H9 (cell line): Measurements from ENCODE around the gene SMNDC1. TPM values are rescaled to one million over a fixed set of nuclear protein-coding genes. Genes with fewer than 3 reads are reported as not detected.

Source experiments
- DNase-seq: peaks from one replicate; pipeline ENCODE4 v3.0.0-alpha.2; 2017
- H2AFZ ChIP-seq: one replicate; pipeline ENCODE4 v1.6.1; 2013; ENCODE audit warnings: mild to moderate bottlenecking, low read length, control low read depth, moderate library complexity
- H2AK5ac ChIP-seq: 2 replicates; pipeline ENCODE4 v1.6.1; 2013; ENCODE audit warnings: low read length, control low read depth, mixed read lengths; ENCODE audit not compliant: insufficient read length
- H2BK120ac ChIP-seq: one replicate; pipeline ENCODE4 v1.6.1; 2013; ENCODE audit warnings: low read depth, mild to moderate bottlenecking, low read length, control low read depth, inconsistent platforms; ENCODE audit not compliant: poor library complexity, severe bottlenecking
- H2BK12ac ChIP-seq: 2 replicates; pipeline ENCODE4 v1.6.1; 2013; ENCODE audit warnings: low read length, control low read depth, mixed read lengths, low read depth; ENCODE audit not compliant: insufficient read length
- H2BK15ac ChIP-seq: 2 replicates; pipeline ENCODE4 v1.6.1; 2013; ENCODE audit warnings: low read depth, low read length, control low read depth
- H2BK20ac ChIP-seq: one replicate; pipeline ENCODE4 v1.6.1; 2013; ENCODE audit warnings: low read depth, mild to moderate bottlenecking, low read length, control low read depth, inconsistent platforms; ENCODE audit not compliant: poor library complexity, severe bottlenecking
- H2BK5ac ChIP-seq: 2 replicates; pipeline ENCODE4 v1.6.1; 2013; ENCODE audit warnings: low read length, control low read depth, mixed read lengths; ENCODE audit not compliant: insufficient read length
- H3K14ac ChIP-seq: 2 replicates; pipeline ENCODE4 v1.6.1; 2013; ENCODE audit warnings: low read length, control low read depth; ENCODE audit not compliant: insufficient read depth
- H3K18ac ChIP-seq: 2 replicates; pipeline ENCODE4 v1.6.1; 2013; ENCODE audit warnings: low read depth, mild to moderate bottlenecking, mixed read lengths, low read length, control low read depth; ENCODE audit not compliant: insufficient read length
- H3K23ac ChIP-seq: 2 replicates; pipeline ENCODE4 v1.6.1; 2013; ENCODE audit warnings: low read length, control low read depth, mixed read lengths, low read depth; ENCODE audit not compliant: insufficient read length
- H3K23me2 ChIP-seq: 2 replicates; pipeline ENCODE4 v1.6.1; 2013; ENCODE audit warnings: low read depth, mild to moderate bottlenecking, mixed read lengths, low read length, control low read depth; ENCODE audit not compliant: insufficient read length, poor library complexity, severe bottlenecking
- H3K27ac ChIP-seq: 2 replicates; pipeline ENCODE4 v1.5.1; 2013; ENCODE audit warnings: low read length, control low read depth, mixed read lengths, low read depth; ENCODE audit not compliant: insufficient read length
- H3K27me3 ChIP-seq: 2 replicates; pipeline ENCODE4 v1.6.1; 2013; ENCODE audit warnings: low read length, control low read depth, inconsistent platforms; ENCODE audit not compliant: insufficient read depth
- H3K4ac ChIP-seq: 2 replicates; pipeline ENCODE4 v1.6.1; 2013; ENCODE audit warnings: low read depth, mild to moderate bottlenecking, control low read depth, inconsistent platforms, low read length, moderate library complexity
- H3K4me1 ChIP-seq: 2 replicates; pipeline ENCODE4 v1.6.1; 2013; ENCODE audit warnings: low read length, control low read depth, inconsistent platforms; ENCODE audit not compliant: insufficient read depth
- H3K4me2 ChIP-seq: 2 replicates; pipeline ENCODE4 v1.6.1; 2013; ENCODE audit warnings: low read length, control low read depth, mixed read lengths; ENCODE audit not compliant: insufficient read length, insufficient read depth
- H3K56ac ChIP-seq: 2 replicates; pipeline ENCODE4 v1.6.1; 2013; ENCODE audit warnings: low read depth, mild to moderate bottlenecking, mixed read lengths, low read length, control low read depth; ENCODE audit not compliant: insufficient read length
- H3K79me1 ChIP-seq: 2 replicates; pipeline ENCODE4 v1.6.1; 2013; ENCODE audit warnings: low read depth, mild to moderate bottlenecking, moderate library complexity, low read length, control low read depth, inconsistent platforms; ENCODE audit not compliant: insufficient read depth, poor library complexity, severe bottlenecking
- H3K79me2 ChIP-seq: 2 replicates; pipeline ENCODE4 v1.6.1; 2013; ENCODE audit warnings: low read length, control low read depth, inconsistent platforms; ENCODE audit not compliant: insufficient read depth
- H3K9ac ChIP-seq: 2 replicates; pipeline ENCODE4 v1.6.1; 2013; ENCODE audit warnings: low read length, control low read depth, mixed read lengths; ENCODE audit not compliant: insufficient read length; ENCODE audit errors: extremely low read depth
- H3K9me3 ChIP-seq: one replicate; pipeline ENCODE4 v1.6.1; 2013; ENCODE audit warnings: low read depth, low read length, inconsistent platforms; ENCODE audit not compliant: control insufficient read depth
- H3T11ph ChIP-seq: one replicate; pipeline ENCODE4 v1.6.1; 2013; ENCODE audit warnings: mild to moderate bottlenecking, low read length, control low read depth, inconsistent platforms
- H4K20me1 ChIP-seq: one replicate; pipeline ENCODE4 v1.6.1; 2013; ENCODE audit not compliant: control insufficient read depth, insufficient read length, insufficient read depth
- H4K5ac ChIP-seq: 2 replicates; pipeline ENCODE4 v1.6.1; 2013; ENCODE audit warnings: low read depth, mild to moderate bottlenecking, mixed read lengths, low read length, control low read depth; ENCODE audit not compliant: insufficient read length
- H4K8ac ChIP-seq: replicated peaks from 2 replicates; pipeline ENCODE4 v1.6.1; 2013; ENCODE audit warnings: low read length, control low read depth, mixed read lengths, low read depth; ENCODE audit not compliant: insufficient read length
- H4K91ac ChIP-seq: 2 replicates; pipeline ENCODE4 v1.6.1; 2013; ENCODE audit warnings: low read depth, mild to moderate bottlenecking, moderate library complexity, mixed read lengths, low read length, control low read depth; ENCODE audit not compliant: insufficient read length
- H3K27ac Mint-ChIP-seq, 3 experiments: 2 replicates in 2 of 3; 3 replicates in 1 of 3; pipeline ENCODE4 v1.8.0; 2020 to 2021; ENCODE audit warnings: mixed read lengths in 3 of 3, mild to moderate bottlenecking in 1 of 3, moderate library complexity in 1 of 3
- H3K27me3 Mint-ChIP-seq: 2 replicates; pipeline ENCODE4 v1.8.0; 2021; ENCODE audit warnings: low read depth, mild to moderate bottlenecking, moderate library complexity, mixed read lengths
- H3K36me3 Mint-ChIP-seq, 3 experiments: 2 replicates in 2 of 3; 3 replicates in 1 of 3; pipeline ENCODE4 v1.8.0; 2020 to 2021; ENCODE audit warnings: low read depth in 3 of 3, mixed read lengths in 3 of 3; ENCODE audit not compliant: insufficient read depth in 1 of 3
- H3K4me1 Mint-ChIP-seq, 2 experiments: 2 replicates each; pipeline ENCODE4 v1.8.0; 2020; ENCODE audit warnings: mixed read lengths in 2 of 2
- H3K4me3 Mint-ChIP-seq, 2 experiments: 2 replicates in 1 of 2; 3 replicates in 1 of 2; pipeline ENCODE4 v1.8.0; 2020 to 2021; ENCODE audit warnings: mild to moderate bottlenecking in 2 of 2, mixed read lengths in 2 of 2, moderate library complexity in 1 of 2
- H3K9me3 Mint-ChIP-seq, 2 experiments: 2 replicates in 1 of 2; 3 replicates in 1 of 2; pipeline ENCODE4 v1.8.0; 2020; ENCODE audit warnings: mild to moderate bottlenecking in 2 of 2, mixed read lengths in 2 of 2, moderate library complexity in 1 of 2
- CTCF ChIP-seq: fragments of 200-600 bp; sonication (generic); conservative IDR thresholded peaks from 3 replicates; pipeline ENCODE4 v1.8.0; 2021; ENCODE audit warnings: antibody characterized with exemption, mild to moderate bottlenecking
- WGBS: extraction: QIAGEN DNeasy Blood & Tissue Kit; methylation state at CpG from one replicate; pipeline ENCODE4 v1.1.7; 2013; ENCODE audit warnings: missing lambda C conversion rate, low lambda C conversion rate, mixed read lengths; ENCODE audit not compliant: insufficient read length; ENCODE audit errors: extremely low coverage; 5-methylcytosine and 5-hydroxymethylcytosine counted together
- total RNA-seq: library from RNA; stranded (reverse); gene quantifications from 2 replicates; pipeline ENCODE4 v1.2.1, GENCODE V29; 2021

The SMNDC1 gene
- total RNA-seq, 1 experiment from 2014 or later = 55.7 TPM

GRCh38 chr10:110286841-110287240 lies 17.9 kb downstream of the SMNDC1 start:
- TF ChIP-seq CTCF = no peak
- Histone ChIP-seq H3K56ac (no peak overlapping the region), H3K4me2 (no peak overlapping the region), H3K79me2 (no peaks in the 10 kb centered on the region), H3K9me3 (no peaks in the 10 kb centered on the region), H3K4ac (no peak overlapping the region), H4K8ac (no peak overlapping the region), H3K18ac (no peak overlapping the region), H2BK120ac (no peak overlapping the region), H3K27me3 (no peaks in the 10 kb centered on the region), H3K23me2 (no peaks in the 10 kb centered on the region), H4K20me1 (no peaks in the 10 kb centered on the region), H3K23ac (no peak overlapping the region), H3T11ph (no peak overlapping the region), H2BK20ac (no peak overlapping the region), H2BK5ac (no peak overlapping the region), H2BK15ac (no peak overlapping the region), H2AK5ac (no peak overlapping the region), H2AFZ (no peak overlapping the region), H4K91ac (no peak overlapping the region), H4K5ac (no peak overlapping the region), H3K4me1 (peaks cover 4% of the 10 kb centered on the region; the same call in 1 of the 2 replicates), H3K9ac (no peak overlapping the region), H3K79me1 (no peaks in the 10 kb centered on the region), H3K14ac (no peak overlapping the region), H2BK12ac (no peak overlapping the region), H3K27ac (no peak overlapping the region)
- H3K27ac Mint-ChIP-seq = peak overlapping the region; percentile 14 to 87 (median 57); a peak in 6 of 7 replicates
- H3K4me1 Mint-ChIP-seq = peaks cover 20 to 22% of the 10 kb centered on the region in 2 experiments
- no peak for DNase-seq
- H3K36me3 Mint-ChIP-seq = peaks cover 5 to 28% (median 18%) of the 10 kb centered on the region in 3 experiments; a peak in 5 of 7 replicates
- H3K4me3 Mint-ChIP-seq = no peak overlapping the region
- H3K9me3 Mint-ChIP-seq = no peaks in the 10 kb centered on the region
- WGBS = no CpG with 5 or more reads among the region's 2 CpGs
- no peaks in the 10 kb centered on the region for H3K27me3 Mint-ChIP-seq
